Endothelial cell of umbilical vein (primary cell): ENCODE data around the gene DBNDD2.

Source experiments
- EZH2 ChIP-seq: IDR thresholded peaks from 2 replicates; pipeline ENCODE4 v1.6.1; 2012; ENCODE audit warnings: borderline replicate concordance, low read depth, mild to moderate bottlenecking, moderate library complexity, low read length, inconsistent platforms; ENCODE audit not compliant: severe bottlenecking
- GATA2 ChIP-seq: IDR thresholded peaks from 2 replicates; pipeline ENCODE4 v1.7.0; 2011; ENCODE audit warnings: low read depth, mild to moderate bottlenecking, moderate library complexity, mixed read lengths, low read length; ENCODE audit not compliant: insufficient read length, insufficient read depth
- JUN ChIP-seq: IDR thresholded peaks from 2 replicates; pipeline ENCODE4 v1.6.1; 2011; ENCODE audit warnings: borderline replicate concordance, low read depth; ENCODE audit not compliant: insufficient read length, insufficient read depth
- MYC ChIP-seq: IDR thresholded peaks from one replicate; pipeline ENCODE4 v1.6.1; 2011; ENCODE audit warnings: mild to moderate bottlenecking, low read depth, low read length
- POLR2A ChIP-seq: IDR thresholded peaks from 2 replicates; pipeline ENCODE4 v1.6.1; 2012; ENCODE audit warnings: low read depth, mild to moderate bottlenecking, control low read depth, low read length
- POLR2AphosphoS5 ChIP-seq: IDR thresholded peaks from 2 replicates; pipeline ENCODE4 v1.6.1; 2012; ENCODE audit warnings: low read depth, mild to moderate bottlenecking, control low read depth, low read length, moderate library complexity; ENCODE audit not compliant: insufficient read depth
- TF ChIP-seq, protein P1 (sequence below), 2 donors: IDR thresholded peaks; 1 replicate in 1 of 2; 2 replicates in 1 of 2; pipeline ENCODE4 v1.5.1; 2011; ENCODE audit warnings: low read length in 2 of 2, mild to moderate bottlenecking in 2 of 2, moderate library complexity in 2 of 2, control low read depth in 1 of 2, inconsistent platforms in 1 of 2, low read depth in 1 of 2; ENCODE audit not compliant: insufficient read depth in 1 of 2; ENCODE audit errors: extremely low read depth in 1 of 2
- TF ChIP-seq, protein P2 (sequence below): IDR thresholded peaks from 2 replicates; pipeline ENCODE4 v1.6.1; 2011; ENCODE audit not compliant: insufficient read depth, insufficient read length

DNA sequence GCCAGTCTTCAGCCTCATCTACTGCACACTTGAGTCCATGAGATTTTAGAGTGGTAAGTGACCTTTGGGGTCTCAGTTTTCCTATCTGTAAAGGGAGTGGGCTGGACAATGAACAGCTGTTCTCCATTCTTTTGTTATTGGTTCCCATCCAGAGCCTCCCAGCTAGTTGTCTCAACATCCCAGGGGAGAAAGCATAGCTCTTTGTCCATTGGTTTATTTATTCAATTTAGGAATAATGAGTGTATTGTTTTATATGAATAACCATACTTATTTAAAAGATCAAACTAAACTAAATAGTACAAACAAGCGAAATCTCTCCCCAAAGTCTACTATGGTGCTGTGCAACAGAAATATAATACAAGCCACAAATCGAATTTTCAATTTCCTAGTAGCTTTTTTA lies 21.5 kb downstream of the DBNDD2 start:
- TF ChIP-seq POLR2A = no peak
- TF ChIP-seq JUN = no peak
- TF ChIP-seq POLR2AphosphoS5 = no peak
- TF ChIP-seq MYC = no peak
- no peak for TF ChIP-seq EZH2
- TF ChIP-seq, protein P1, sequence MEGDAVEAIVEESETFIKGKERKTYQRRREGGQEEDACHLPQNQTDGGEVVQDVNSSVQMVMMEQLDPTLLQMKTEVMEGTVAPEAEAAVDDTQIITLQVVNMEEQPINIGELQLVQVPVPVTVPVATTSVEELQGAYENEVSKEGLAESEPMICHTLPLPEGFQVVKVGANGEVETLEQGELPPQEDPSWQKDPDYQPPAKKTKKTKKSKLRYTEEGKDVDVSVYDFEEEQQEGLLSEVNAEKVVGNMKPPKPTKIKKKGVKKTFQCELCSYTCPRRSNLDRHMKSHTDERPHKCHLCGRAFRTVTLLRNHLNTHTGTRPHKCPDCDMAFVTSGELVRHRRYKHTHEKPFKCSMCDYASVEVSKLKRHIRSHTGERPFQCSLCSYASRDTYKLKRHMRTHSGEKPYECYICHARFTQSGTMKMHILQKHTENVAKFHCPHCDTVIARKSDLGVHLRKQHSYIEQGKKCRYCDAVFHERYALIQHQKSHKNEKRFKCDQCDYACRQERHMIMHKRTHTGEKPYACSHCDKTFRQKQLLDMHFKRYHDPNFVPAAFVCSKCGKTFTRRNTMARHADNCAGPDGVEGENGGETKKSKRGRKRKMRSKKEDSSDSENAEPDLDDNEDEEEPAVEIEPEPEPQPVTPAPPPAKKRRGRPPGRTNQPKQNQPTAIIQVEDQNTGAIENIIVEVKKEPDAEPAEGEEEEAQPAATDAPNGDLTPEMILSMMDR (IDR thresholded peaks at IDR 0.05; ENCODE audit: extremely low read depth in 1 of 2, insufficient read depth in 1 of 2, low read depth in 1 of 2, low read length in 2 of 2) = no peak
- TF ChIP-seq GATA2 = no peak
- TF ChIP-seq, protein P2, sequence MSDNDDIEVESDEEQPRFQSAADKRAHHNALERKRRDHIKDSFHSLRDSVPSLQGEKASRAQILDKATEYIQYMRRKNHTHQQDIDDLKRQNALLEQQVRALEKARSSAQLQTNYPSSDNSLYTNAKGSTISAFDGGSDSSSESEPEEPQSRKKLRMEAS = no peak
